KMS-11 (cell line): ENCODE measurements around the gene ZNF326.

ENCODE experiments used
- H2AFZ ChIP-seq: fragments of 200-600 bp; sonication (generic); 2 replicates; pipeline ENCODE4 v1.6.1; 2016; ENCODE audit warnings: antibody characterized with exemption, mixed run types, low read depth
- H3K27ac ChIP-seq: fragments of 200-600 bp; sonication (generic); 2 replicates; pipeline ENCODE4 v1.6.1; 2016; ENCODE audit warnings: mild to moderate bottlenecking, mixed run types
- H3K27me3 ChIP-seq: fragments of 200-600 bp; sonication (generic); 2 replicates; pipeline ENCODE4 v1.6.1; 2017; ENCODE audit warnings: mild to moderate bottlenecking, low read depth, mixed run types, moderate library complexity; ENCODE audit not compliant: insufficient read depth
- H3K36me3 ChIP-seq: fragments of 200-600 bp; sonication (generic); 2 replicates; pipeline ENCODE4 v1.6.1; 2017; ENCODE audit warnings: mild to moderate bottlenecking, mixed run types; ENCODE audit not compliant: insufficient read depth
- H3K4me1 ChIP-seq: fragments of 200-600 bp; sonication (generic); 2 replicates; pipeline ENCODE4 v1.6.1; 2016; ENCODE audit warnings: mild to moderate bottlenecking, low read depth, mixed run types; ENCODE audit not compliant: poor library complexity, severe bottlenecking
- H3K4me2 ChIP-seq: fragments of 200-600 bp; sonication (generic); 2 replicates; pipeline ENCODE4 v1.7.0; 2016; ENCODE audit warnings: mild to moderate bottlenecking, mixed run types
- H3K4me3 ChIP-seq: fragments of 200-600 bp; sonication (generic); IDR thresholded peaks from 2 replicates; pipeline ENCODE4 v1.6.1; 2017; ENCODE audit warnings: low read depth, low read length, mixed read lengths; ENCODE audit not compliant: insufficient read depth
- H3K79me2 ChIP-seq: fragments of 200-600 bp; sonication (generic); 2 replicates; pipeline ENCODE4 v1.6.1; 2016; ENCODE audit warnings: low read depth, mixed run types; ENCODE audit not compliant: insufficient read depth
- H3K9ac ChIP-seq: fragments of 200-600 bp; sonication (generic); 2 replicates; pipeline ENCODE4 v1.6.1; 2016; ENCODE audit warnings: mild to moderate bottlenecking, mixed run types
- H4K20me1 ChIP-seq: fragments of 200-600 bp; sonication (generic); 2 replicates; pipeline ENCODE4 v1.6.1; 2016; ENCODE audit warnings: mild to moderate bottlenecking, mixed run types; ENCODE audit not compliant: insufficient read depth
- CTCF ChIP-seq: fragments of 200-600 bp; sonication (generic); conservative IDR thresholded peaks from 2 replicates; pipeline ENCODE4 v1.6.1; 2017; ENCODE audit warnings: low read depth, mild to moderate bottlenecking, antibody characterized with exemption, low read length, moderate library complexity, mixed read lengths

The ZNF326 gene

GRCh38 chr1:89953131-89953626, 41.7 kb upstream of the ZNF326 start:
- no peak overlapping the region for H3K4me3 ChIP-seq
- TF ChIP-seq CTCF, result no peak
- no peaks in the 10 kb centered on the region for H3K36me3 ChIP-seq
- H3K9ac ChIP-seq, result no peak overlapping the region
- no peaks in the 10 kb centered on the region for H3K27me3 ChIP-seq
- peaks cover 13% of the 10 kb centered on the region for H3K4me1 ChIP-seq
- no peaks in the 10 kb centered on the region for H4K20me1 ChIP-seq
- no peak overlapping the region; the same call in 1 of the 2 replicates for H2AFZ ChIP-seq
- no peak overlapping the region for H3K27ac ChIP-seq
- H3K79me2 ChIP-seq, result no peaks in the 10 kb centered on the region
- H3K4me2 ChIP-seq, result no peak overlapping the region

- H3K4me3 ChIP-seq, result no peak overlapping the region
- no peak overlapping the region for H3K4me2 ChIP-seq
- H3K27ac ChIP-seq, result no peak overlapping the region
- peaks cover 13% of the 10 kb centered on the region for H3K4me1 ChIP-seq
- no peaks in the 10 kb centered on the region for H4K20me1 ChIP-seq
- H3K79me2 ChIP-seq, result no peaks in the 10 kb centered on the region
- no peak overlapping the region for H3K9ac ChIP-seq
- no peaks in the 10 kb centered on the region for H3K36me3 ChIP-seq
- no peak overlapping the region for H2AFZ ChIP-seq
- H3K27me3 ChIP-seq, result no peaks in the 10 kb centered on the region
- TF ChIP-seq CTCF, result no peak
Observed at GRCh38 chr1:89953929-89954328, 41.0 kb upstream of the ZNF326 start.

GRCh38 chr1:89954401-89954800, 40.5 kb upstream of the ZNF326 start:
- no peak overlapping the region for H2AFZ ChIP-seq
- no peak overlapping the region for H3K4me3 ChIP-seq
- H3K4me2 ChIP-seq, result no peak overlapping the region
- H3K27me3 ChIP-seq, result no peaks in the 10 kb centered on the region
- no peaks in the 10 kb centered on the region for H4K20me1 ChIP-seq
- no peak overlapping the region for H3K9ac ChIP-seq
- no peaks in the 10 kb centered on the region for H3K79me2 ChIP-seq
- no peak for TF ChIP-seq CTCF
- H3K27ac ChIP-seq, result no peak overlapping the region
- H3K4me1 ChIP-seq, result peaks cover 13% of the 10 kb centered on the region
- H3K36me3 ChIP-seq, result no peaks in the 10 kb centered on the region

GRCh38 chr1:89955311-89956205, 39.4 kb upstream of the ZNF326 start:
- Histone ChIP-seq H2AFZ (no peak overlapping the region), H3K4me2 (no peak overlapping the region), H3K4me1 (peaks cover 13% of the 10 kb centered on the region), H3K79me2 (no peaks in the 10 kb centered on the region), H3K4me3 (no peak overlapping the region), H3K9ac (no peak overlapping the region), H3K36me3 (no peaks in the 10 kb centered on the region), H3K27me3 (no peaks in the 10 kb centered on the region), H3K27ac (no peak overlapping the region), H4K20me1 (no peaks in the 10 kb centered on the region)
- TF ChIP-seq CTCF, result no peak
